HCT116 (cell line): Measurements from ENCODE around the gene FGFR3.

Source experiments
- CTCF ChIP-seq, 3 experiments: fragments of 200-600 bp in 1 of 3; sonication (generic) in 1 of 3; IDR thresholded peaks in 2 of 3; conservative IDR thresholded peaks in 1 of 3; 2 replicates each; pipeline ENCODE4 v1.5.1; 2012 to 2017; ENCODE audit warnings: low read depth in 2 of 3, low read length in 2 of 3, antibody characterized with exemption in 1 of 3, borderline replicate concordance in 1 of 3, control low read depth in 1 of 3, mild to moderate bottlenecking in 1 of 3, mixed read lengths in 1 of 3, mixed run types in 1 of 3, moderate library complexity in 1 of 3; ENCODE audit not compliant: insufficient read depth in 1 of 3
- EZH2phosphoT487 ChIP-seq: fragments of 200-600 bp; IDR thresholded peaks from 2 replicates; pipeline ENCODE4 v1.6.1; 2018; ENCODE audit warnings: antibody characterized with exemption, borderline replicate concordance
- POLR2AphosphoS5 ChIP-seq: IDR thresholded peaks from 2 replicates; pipeline ENCODE4 v1.6.1; 2011; ENCODE audit warnings: mild to moderate bottlenecking, low read depth, low read length, moderate library complexity
- RAD21 ChIP-seq: IDR thresholded peaks from 2 replicates; pipeline ENCODE4 v1.6.1; 2012; ENCODE audit warnings: low read depth, mild to moderate bottlenecking
- SIN3A ChIP-seq: IDR thresholded peaks from 2 replicates; pipeline ENCODE4 v1.6.1; 2012; ENCODE audit warnings: low read depth

GRCh38 chr4:1771555-1772305 is 21.4 kb upstream of the FGFR3 start:
- no peak for TF ChIP-seq RAD21
- no peak for TF ChIP-seq CTCF (IDR thresholded peaks at IDR 0.05 in 2 of 3, conservative IDR thresholded peaks at IDR 0.05 in 1 of 3; ENCODE audit: borderline replicate concordance in 1 of 3, insufficient read depth in 1 of 3, low read depth in 2 of 3, low read length in 2 of 3)
- TF ChIP-seq SIN3A: no peak
- TF ChIP-seq EZH2phosphoT487: no peak
- no peak for TF ChIP-seq POLR2AphosphoS5
